Caco-2 (cell line): ENCODE results near the gene CYS1. TPM values are rescaled to one million over a fixed set of nuclear protein-coding genes. Genes with fewer than 3 reads are reported as not detected.

Experiments used
- BruUV-seq: library from RNA; stranded (reverse); fragments of 400-500 nt; replicated peaks from 2 replicates; lab custom pipeline; 2021; lab: Mats Ljungman, UMichigan
- CTCF ChIA-PET: fragments of 300-600 bp; sonication (Branson Sonifier 250); formaldehyde crosslinking; loops from one replicate; lab custom pipeline; 2022; ENCODE audit warnings: antibody characterized with exemption; lab: Charles Lee
- POLR2A ChIA-PET: fragments of 300-600 bp; sonication (Branson Sonifier 250); formaldehyde crosslinking; loops from one replicate; lab custom pipeline; 2022; ENCODE audit warnings: antibody characterized with exemption; lab: Charles Lee
- DNase-seq, 2 experiments: peaks; one replicate each; pipeline versions ENCODE4 v3.0.0 to v3.0.0-alpha.2; 2020 to 2022
- H3K27me3 ChIP-seq: replicated peaks from 2 replicates; pipeline ENCODE4 v1.6.0; 2011; ENCODE audit warnings: low read length; ENCODE audit not compliant: control insufficient read depth, insufficient read depth
- H3K36me3 ChIP-seq: 2 replicates; pipeline ENCODE4 v1.5.1; 2011; ENCODE audit warnings: low read length; ENCODE audit not compliant: control insufficient read depth, insufficient read depth
- H3K4me1 ChIP-seq: fragments of 250-450 bp; sonication (Bioruptor Pico); 2 replicates; pipeline ENCODE4 v1.5.1; 2020; ENCODE audit warnings: mild to moderate bottlenecking
- H3K4me3 ChIP-seq: 2 replicates; pipeline ENCODE4 v1.5.1; 2011; ENCODE audit warnings: low read depth, mild to moderate bottlenecking, control low read depth, low read length
- H3K9me3 ChIP-seq: fragments of 250-450 bp; sonication (Bioruptor Pico); 2 replicates; pipeline ENCODE4 v1.5.1; 2020; ENCODE audit warnings: mild to moderate bottlenecking, moderate library complexity
- H3K27ac Mint-ChIP-seq: one replicate; pipeline ENCODE4 v1.8.0; 2022; ENCODE audit warnings: mixed read lengths; ENCODE audit not compliant: unreplicated experiment
- H3K27me3 Mint-ChIP-seq: one replicate; pipeline ENCODE4 v1.8.0; 2022; ENCODE audit warnings: mixed read lengths; ENCODE audit not compliant: insufficient read depth, unreplicated experiment
- H3K36me3 Mint-ChIP-seq: one replicate; pipeline ENCODE4 v1.8.0; 2022; ENCODE audit warnings: mild to moderate bottlenecking, mixed read lengths; ENCODE audit not compliant: insufficient read depth, unreplicated experiment
- H3K4me1 Mint-ChIP-seq: one replicate; pipeline ENCODE4 v1.8.0; 2022; ENCODE audit warnings: low read depth, mixed read lengths; ENCODE audit not compliant: unreplicated experiment
- H3K4me3 Mint-ChIP-seq: one replicate; pipeline ENCODE4 v1.8.0; 2022; ENCODE audit warnings: mild to moderate bottlenecking, moderate library complexity, mixed read lengths; ENCODE audit not compliant: unreplicated experiment
- H3K9me3 Mint-ChIP-seq: one replicate; pipeline ENCODE4 v1.8.0; 2022; ENCODE audit warnings: mixed read lengths; ENCODE audit not compliant: unreplicated experiment
- CTCF ChIP-seq, 2 experiments: fragments of 200-600 bp in 1 of 2; IDR thresholded peaks; 1 replicate in 1 of 2; 2 replicates in 1 of 2; pipeline versions ENCODE4 v1.5.1 to v1.8.0; 2011 to 2022; ENCODE audit warnings: antibody characterized with exemption in 1 of 2, control low read depth in 1 of 2, inconsistent platforms in 1 of 2, low read depth in 1 of 2, low read length in 1 of 2, mild to moderate bottlenecking in 1 of 2, moderate library complexity in 1 of 2; ENCODE audit not compliant: insufficient read depth in 1 of 2, severe bottlenecking in 1 of 2, unreplicated experiment in 1 of 2
- intact Hi-C: fragments of 100-400 bp; cut with micrococcal nuclease; formaldehyde crosslinking; loops from one replicate; pipeline ENCODE4 v1.10.0; 2022; ENCODE audit not compliant: unreplicated experiment
- total RNA-seq: library from RNA; stranded (reverse); gene quantifications from 2 replicates; pipeline ENCODE4 v1.2.3, GENCODE V29; 2022

Gene CYS1
- total RNA-seq, 1 experiment from 2014 or later = 1.4 TPM

DNA sequence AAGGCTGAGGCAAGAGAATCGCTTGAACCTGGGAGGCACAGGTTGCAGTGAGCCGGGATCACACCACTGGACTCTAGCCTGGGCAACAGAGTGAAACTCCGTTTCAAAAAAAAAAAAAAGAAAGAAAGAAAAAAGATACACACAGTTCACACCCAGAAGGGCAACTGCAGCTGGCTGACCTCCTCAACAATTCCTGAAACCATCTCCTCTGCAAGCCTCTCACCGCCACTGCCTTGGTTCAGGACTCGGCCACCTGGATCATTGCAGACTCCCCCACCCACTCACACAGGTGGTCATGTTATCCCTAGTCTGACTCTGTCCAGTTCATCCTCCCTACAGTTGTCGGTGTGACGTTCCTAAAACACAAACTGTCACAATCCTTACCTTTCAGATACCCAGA lies 2.2 kb downstream of the CYS1 start:
- Mint-ChIP-seq H3K27ac (no peak overlapping the region), H3K4me1 (peaks cover 6% of the 10 kb centered on the region), H3K4me3 (no peak overlapping the region), H3K27me3 (peaks cover 25% of the 10 kb centered on the region), H3K36me3 (no peaks in the 10 kb centered on the region), H3K9me3 (no peaks in the 10 kb centered on the region)
- no peaks in the 10 kb centered on the region for H3K27me3 ChIP-seq
- peaks cover 5% of the 10 kb centered on the region; the same call in 1 of the 2 replicates for H3K4me1 ChIP-seq
- no peaks in the 10 kb centered on the region for H3K9me3 ChIP-seq
- intact Hi-C loops = loop anchor here (10.0 kb wide), 2 partner anchors 147 to 587 kb away; no protein-coding TSS in a partner anchor
- ChIA-PET POLR2A (no interaction called here), CTCF (interaction anchor here (0.9 to 1.2 kb wide), 2 partner anchors 19 to 46 kb away, joined by 3 to 5 read pairs; no protein-coding TSS in a partner anchor)
- TF ChIP-seq CTCF (IDR thresholded peaks at IDR 0.05; ENCODE audit: insufficient read depth in 1 of 2, low read depth in 1 of 2, low read length in 1 of 2, severe bottlenecking in 1 of 2, unreplicated experiment in 1 of 2) = no peak
- H3K4me3 ChIP-seq = no peak overlapping the region
- DNase-seq = no peak
- H3K36me3 ChIP-seq = no peaks in the 10 kb centered on the region
- no TSS peak for BruUV-seq

DNA sequence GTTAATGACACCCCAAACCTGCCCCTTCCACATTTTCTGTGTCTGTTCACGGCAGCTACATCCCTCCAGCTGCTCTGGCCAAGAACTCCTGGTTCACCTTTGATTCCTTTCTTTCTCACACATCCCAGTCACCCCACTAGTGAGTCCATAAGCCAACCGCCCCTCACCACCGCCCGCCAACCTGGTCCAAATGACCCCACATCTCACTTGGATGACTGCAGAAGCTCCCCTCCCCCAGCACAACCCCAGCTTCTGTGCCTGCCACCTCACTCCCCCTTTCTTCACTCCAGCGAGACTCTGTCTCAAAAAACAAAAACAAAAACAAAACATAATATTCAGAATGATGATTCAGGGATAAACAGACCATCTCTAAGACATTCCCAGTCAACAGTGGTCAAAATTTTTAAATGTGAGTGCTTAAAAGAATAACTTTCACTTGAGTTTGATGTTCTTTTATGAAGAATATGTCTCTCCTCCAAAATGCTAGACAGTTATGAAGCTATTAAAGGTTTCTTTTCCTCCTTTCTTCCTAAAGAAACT lies 3.2 kb downstream of the CYS1 start:
- no peaks in the 10 kb centered on the region for H3K9me3 Mint-ChIP-seq
- intact Hi-C loops = loop anchor here (10.0 kb wide), 2 partner anchors 148 to 588 kb away; no protein-coding TSS in a partner anchor
- Histone ChIP-seq H3K36me3 (no peaks in the 10 kb centered on the region), H3K27me3 (no peaks in the 10 kb centered on the region), H3K9me3 (no peaks in the 10 kb centered on the region), H3K4me1 (peaks cover 5% of the 10 kb centered on the region; the same call in 1 of the 2 replicates), H3K4me3 (no peak overlapping the region)
- ChIA-PET POLR2A (no interaction called here), CTCF (interaction anchor here (0.9 to 1.7 kb wide), 3 partner anchors 18 to 358 kb away, joined by 4 to 7 read pairs (median 4); no protein-coding TSS in a partner anchor)
- H3K27me3 Mint-ChIP-seq = peaks cover 25% of the 10 kb centered on the region
- no peak for TF ChIP-seq CTCF (IDR thresholded peaks at IDR 0.05; ENCODE audit: insufficient read depth in 1 of 2, low read depth in 1 of 2, low read length in 1 of 2, severe bottlenecking in 1 of 2, unreplicated experiment in 1 of 2)
- peaks cover 6% of the 10 kb centered on the region for H3K4me1 Mint-ChIP-seq
- H3K27ac Mint-ChIP-seq = no peak overlapping the region
- no TSS peak for BruUV-seq
- no peak for DNase-seq
- H3K4me3 Mint-ChIP-seq = no peak overlapping the region
- H3K36me3 Mint-ChIP-seq = no peaks in the 10 kb centered on the region

DNA sequence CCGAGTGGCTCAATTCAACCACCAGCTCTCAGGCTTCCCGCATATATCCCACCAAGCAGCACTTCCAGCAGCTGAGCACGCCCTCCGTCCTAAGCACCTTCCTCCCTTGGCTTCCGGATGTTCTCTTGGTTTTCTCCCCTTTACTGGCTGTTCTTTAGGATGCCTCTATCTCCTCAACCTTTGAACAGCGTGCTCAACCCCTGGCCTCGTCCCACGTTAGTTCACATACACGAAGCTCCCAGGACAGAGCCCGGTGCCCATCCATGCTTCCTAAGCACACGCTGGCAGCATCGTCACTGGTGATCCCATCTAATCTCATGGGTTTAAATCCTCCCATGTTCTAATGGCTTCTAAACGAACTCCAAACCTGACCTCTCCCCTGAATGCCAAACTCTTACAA lies 3.7 kb downstream of the CYS1 start:
- intact Hi-C loops = loop anchor here (10.0 kb wide), 2 partner anchors 148 to 588 kb away; no protein-coding TSS in a partner anchor
- H3K4me1 ChIP-seq = peaks cover 5% of the 10 kb centered on the region; the same call in 1 of the 2 replicates
- H3K9me3 Mint-ChIP-seq = no peaks in the 10 kb centered on the region
- no peaks in the 10 kb centered on the region for H3K27me3 ChIP-seq
- no peaks in the 10 kb centered on the region for H3K9me3 ChIP-seq
- no peaks in the 10 kb centered on the region for H3K36me3 Mint-ChIP-seq
- TF ChIP-seq CTCF (IDR thresholded peaks at IDR 0.05; ENCODE audit: insufficient read depth in 1 of 2, low read depth in 1 of 2, low read length in 1 of 2, severe bottlenecking in 1 of 2, unreplicated experiment in 1 of 2) = no peak
- no peak overlapping the region for H3K4me3 Mint-ChIP-seq
- ChIA-PET POLR2A (no interaction called here), CTCF (interaction anchor here (0.9 to 1.7 kb wide), 3 partner anchors 19 to 358 kb away, joined by 4 to 7 read pairs (median 4); no protein-coding TSS in a partner anchor)
- H3K27me3 Mint-ChIP-seq = peaks cover 23% of the 10 kb centered on the region
- no peak for DNase-seq
- no peaks in the 10 kb centered on the region for H3K36me3 ChIP-seq
- no peak overlapping the region for H3K27ac Mint-ChIP-seq
- no TSS peak for BruUV-seq
- peaks cover 6% of the 10 kb centered on the region for H3K4me1 Mint-ChIP-seq
- H3K4me3 ChIP-seq = no peak overlapping the region
